CD4-positive, alpha-beta T cell treated with Interleukin-15 for 1 hour (primary cell): ENCODE data around the gene PDS5B.

ENCODE experiments used
- DNase-seq: peaks from one replicate; pipeline ENCODE4 v3.0.0-alpha.2; 2020

The PDS5B gene

DNA sequence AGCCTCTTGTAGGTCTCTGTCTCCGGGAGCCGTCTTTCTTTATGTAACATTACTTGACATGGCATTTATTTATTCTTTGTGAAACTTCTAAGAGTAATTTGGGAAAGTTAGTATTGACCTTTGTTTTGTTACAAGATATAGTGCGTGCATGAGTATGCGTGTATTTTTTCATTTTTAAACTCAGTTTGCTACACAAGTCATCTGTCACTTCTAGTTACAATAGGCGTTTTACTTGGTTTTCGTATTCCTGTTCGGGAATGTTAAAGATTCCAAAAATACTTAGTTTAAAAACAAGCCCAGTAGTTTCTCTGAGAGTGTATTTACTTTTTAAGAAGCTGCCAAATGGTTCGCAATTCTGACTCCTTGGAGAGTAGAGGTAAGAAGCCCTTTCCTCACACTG lies 3.2 kb downstream of the PDS5B start:
- no peak for DNase-seq

DNA sequence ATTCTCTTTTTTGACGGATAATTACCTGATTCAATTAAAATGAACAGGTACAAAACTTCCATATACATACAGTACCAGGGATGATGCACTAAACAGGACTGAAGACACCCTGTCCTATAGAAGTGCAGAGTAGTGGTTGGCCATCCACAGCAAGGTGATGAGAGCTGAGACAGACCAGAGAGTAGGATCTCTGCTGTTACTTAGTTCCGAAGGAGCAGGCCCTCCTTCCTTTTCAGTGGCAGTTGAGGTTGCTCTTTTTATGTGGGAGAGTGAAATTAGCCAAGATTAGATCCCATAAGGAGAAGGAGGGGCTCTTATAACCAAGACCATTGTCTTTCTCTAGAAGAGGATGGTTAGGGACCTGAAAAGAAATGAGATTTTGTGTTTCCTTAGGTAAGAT lies 4.0 kb downstream of the PDS5B start:
- no peak for DNase-seq

DNA sequence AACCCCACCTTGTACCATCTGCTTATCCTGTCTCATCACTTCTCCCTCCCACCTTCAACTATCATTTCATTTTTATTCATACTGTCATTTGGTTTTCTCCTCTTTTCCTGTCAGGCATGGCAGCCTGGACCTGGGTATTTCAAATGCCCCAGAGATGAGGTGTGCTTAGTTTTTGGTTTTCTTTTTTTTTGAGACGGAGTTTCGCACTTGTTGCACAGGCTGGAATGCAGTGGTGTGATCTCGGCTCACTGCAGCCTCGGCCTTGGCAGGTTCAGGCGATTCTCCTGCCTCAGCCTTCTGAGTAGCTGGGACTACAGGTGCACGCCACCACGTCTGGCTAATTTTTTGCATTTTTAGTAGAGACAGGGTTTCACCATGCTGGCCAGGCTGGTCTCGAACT lies 5.8 kb downstream of the PDS5B start:
- no peak for DNase-seq

DNA sequence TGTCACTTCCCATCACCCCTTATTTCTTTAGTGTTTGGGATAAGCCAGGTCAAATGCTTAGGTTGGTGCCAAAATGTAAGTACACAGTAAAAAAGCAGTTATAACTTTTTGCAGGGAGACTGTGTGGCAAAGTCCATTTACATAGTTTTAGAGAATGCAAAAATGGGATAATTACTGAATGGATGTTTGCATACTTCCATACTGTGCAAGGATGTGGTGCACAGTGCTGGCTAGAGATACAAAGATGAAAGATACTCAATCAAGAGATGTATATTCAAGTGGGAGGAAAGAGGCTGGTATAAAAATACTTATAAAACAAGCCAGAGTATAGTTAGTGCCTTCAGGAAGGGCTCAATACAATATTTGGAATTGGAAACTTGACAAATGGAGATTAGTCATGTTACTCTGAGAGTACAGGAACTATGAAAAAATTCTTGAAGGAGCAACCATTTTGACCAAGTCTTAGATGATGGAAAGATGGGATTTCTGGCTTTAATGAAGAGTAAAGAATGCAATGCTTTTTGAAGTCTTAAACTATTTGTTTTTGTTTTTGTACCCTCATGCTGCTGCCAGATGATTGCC lies 8.0 kb downstream of the PDS5B start:
- no peak for DNase-seq

DNA sequence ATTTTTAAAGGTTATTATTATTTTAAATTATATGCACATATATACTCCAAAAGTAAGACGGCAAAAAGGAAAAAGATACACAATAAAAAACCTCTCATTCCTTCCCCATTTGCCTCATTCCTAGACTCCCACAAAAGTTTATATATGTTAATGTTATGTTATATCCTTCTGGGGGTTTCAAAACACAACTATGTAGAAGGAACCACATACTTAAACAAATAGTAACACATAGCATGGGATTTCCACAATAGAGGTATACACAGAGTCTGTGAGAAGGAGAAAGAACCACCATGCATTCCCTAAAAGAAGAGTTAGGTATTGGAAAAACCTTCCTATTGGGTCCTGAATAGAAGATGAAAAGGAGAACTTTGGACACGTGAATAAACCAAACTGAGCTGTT lies 9.1 kb downstream of the PDS5B start:
- no peak for DNase-seq

DNA sequence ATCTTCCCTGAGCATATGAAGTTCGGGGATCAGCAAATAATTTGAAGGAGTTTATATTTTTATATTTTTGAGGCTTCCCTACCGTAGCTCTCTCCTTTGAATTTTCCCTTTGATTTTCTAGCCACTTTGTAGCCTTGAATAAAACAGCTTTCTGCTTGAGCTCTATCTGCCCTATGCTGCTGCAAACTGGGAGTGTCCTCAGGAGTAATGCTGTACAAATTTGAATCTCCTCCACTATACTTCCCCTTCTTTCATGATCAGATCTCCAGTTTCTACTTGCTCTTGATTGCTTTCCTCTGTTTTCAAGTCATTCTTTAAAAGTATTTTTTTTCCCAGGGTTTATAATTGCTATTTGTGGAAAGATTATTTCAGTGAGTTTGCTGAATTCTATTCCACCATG lies 14.6 kb downstream of the PDS5B start:
- no peak for DNase-seq

DNA sequence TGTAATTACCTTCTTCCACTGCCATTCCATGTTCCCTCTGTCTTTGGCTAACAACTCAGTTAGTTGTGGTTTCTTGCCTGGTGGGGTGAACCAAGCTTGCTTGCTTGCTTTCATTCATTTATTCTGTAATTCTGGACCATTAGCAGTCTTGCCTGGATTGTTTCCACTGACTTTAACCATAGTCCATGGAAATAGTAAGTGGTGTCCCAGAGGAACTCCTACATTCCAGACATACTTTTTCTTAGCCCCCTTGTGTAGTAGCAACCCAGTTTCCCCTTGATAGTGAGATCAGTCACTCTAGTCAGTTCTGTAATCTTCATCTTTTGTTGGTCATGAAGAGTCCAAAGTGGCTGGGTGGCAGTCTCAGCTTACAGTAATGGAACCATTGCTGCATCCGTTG lies 23.2 kb downstream of the PDS5B start:
- no peak for DNase-seq

DNA sequence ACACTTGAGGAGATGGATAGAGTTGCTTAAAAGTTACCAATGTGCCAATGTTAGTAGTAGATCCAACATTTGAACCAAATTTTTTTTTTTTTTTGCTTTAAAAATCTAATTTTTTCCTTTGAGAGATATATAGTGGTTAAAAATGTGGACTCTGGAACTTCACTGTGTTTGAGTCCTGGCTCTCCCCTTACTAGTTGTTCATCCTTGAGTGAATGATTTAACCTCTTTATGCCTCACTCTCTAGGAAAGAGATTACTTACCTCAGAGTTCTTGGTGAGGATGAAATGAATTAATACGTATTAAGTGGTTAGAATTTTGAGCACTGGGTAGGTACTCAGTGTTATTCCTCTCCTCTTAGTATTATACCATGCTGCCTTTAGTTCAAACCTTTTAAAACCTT lies 24.3 kb downstream of the PDS5B start:
- no peak for DNase-seq

DNA sequence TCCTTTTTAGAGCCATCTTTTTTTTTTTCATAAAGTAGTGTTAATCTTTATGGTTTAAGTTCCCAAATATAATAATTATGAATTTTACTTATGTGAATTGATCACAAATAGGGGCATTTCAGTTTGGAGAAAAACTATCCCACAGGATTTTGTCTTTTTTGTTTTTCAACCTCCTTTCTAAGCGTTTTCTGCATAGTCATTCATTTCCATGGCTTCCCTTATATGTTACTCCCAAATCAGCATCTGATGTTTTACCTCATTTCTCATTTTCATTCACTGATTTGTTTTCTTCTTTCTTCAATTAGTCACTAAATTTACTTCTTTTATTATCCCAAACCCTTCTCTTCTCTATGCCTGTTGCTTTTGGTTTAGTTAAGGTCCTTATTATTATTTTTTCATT lies 24.7 kb downstream of the PDS5B start:
- DNase-seq, result no peak

DNA sequence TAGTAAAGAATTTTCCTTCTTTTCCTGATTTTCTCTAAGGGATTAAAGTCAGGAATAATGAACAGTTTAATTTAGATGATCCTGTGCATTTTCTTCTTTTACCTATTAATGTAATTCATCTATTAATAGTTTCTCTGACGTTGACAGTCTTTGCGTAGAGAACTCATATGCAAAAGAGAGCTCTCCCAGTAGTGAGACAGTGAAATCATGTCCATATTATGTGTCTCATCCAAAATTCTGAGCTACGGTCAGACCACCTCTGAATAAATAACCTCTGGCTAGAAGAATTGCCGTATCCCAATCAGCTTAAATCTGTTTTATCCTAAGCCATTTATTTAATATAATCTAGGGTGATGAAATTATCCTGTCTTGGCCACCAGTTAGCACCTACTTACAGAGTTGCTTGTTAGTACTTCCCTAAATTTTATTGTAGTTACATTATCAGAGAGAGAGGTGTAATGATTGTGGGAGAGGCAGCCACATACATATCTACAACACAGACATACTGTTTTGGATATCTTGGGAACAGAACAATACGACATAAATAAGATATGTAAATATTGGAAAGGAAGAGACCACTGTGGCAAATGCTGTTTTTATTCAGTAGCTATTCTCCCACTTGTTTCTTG lies 30.7 kb downstream of the PDS5B start:
- no peak for DNase-seq

DNA sequence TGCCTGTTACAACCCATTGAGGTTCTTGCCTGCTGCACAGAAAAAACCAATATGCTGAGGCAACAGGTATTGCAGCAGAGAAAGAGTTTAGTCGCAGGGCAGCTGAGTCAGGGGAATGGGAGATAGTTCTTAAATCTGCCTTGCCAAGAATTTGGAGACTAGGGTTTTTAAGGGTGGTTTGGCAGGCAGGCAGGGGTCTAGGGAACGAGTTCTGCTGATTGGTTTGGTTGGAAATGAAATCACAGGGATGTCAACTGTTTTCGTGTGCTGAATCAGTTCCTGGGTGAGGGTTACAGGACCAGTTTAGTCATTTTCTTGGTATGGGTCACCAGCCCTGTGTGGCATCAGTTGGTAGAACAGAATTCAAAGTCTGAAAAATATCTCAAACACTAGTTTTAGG lies 36.6 kb downstream of the PDS5B start:
- no peak for DNase-seq

DNA sequence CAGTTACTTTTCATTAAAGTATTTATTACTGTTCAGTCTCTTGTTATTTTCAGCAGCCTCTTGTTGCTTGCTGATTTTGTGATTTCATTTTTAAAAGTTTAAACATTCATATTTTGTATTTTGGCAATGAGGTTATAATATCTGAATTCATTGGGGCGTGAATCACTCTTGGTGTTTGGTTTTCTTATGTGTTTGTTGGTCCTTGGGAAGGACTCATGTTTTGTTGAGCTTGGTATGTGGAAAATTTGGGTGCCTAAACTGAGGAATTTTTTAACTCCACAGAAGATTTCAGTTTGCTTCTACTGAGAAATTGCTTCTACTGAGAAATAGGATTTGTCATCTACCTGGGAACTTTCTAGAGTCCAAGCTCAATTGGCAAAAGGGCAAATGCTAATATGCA lies 38.2 kb downstream of the PDS5B start:
- no peak for DNase-seq

DNA sequence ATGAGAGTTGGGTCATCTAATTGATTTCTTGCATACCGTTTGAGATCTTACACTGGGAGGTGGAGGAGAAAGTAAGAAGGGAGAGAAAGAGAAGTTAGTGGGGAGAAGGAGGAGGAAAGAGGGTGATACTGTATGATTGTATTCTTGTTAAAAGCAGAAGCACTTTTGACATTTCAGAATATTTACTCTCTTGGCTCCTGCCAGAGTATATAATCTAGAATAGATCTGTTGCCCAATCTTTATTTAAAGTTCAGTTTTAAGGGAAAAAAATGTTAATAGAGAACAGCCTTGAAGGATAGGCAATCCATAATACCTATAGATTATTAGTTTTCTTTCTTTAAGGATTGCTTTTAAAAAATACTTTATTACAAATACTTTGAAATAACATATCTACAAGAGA lies 41.5 kb downstream of the PDS5B start:
- DNase-seq, result no peak

DNA sequence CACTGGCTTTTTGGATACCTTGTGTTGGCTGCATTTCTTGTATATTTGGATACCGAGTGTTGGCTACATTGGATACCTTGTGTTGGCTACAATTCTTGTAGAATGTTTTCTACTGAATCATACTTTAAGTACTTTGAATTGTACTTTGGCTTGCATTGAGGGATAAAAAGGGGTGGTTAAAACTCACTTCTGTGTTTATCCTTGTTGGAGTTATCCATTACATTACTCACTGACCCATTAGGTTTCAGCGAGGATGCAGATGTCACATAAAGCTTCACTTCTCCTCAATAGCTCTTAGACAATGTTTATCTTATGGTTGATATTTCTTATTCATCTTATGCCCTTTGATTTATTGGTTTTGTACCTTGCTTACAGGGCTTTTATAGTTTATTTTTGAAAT lies 43.1 kb downstream of the PDS5B start:
- no peak for DNase-seq

DNA sequence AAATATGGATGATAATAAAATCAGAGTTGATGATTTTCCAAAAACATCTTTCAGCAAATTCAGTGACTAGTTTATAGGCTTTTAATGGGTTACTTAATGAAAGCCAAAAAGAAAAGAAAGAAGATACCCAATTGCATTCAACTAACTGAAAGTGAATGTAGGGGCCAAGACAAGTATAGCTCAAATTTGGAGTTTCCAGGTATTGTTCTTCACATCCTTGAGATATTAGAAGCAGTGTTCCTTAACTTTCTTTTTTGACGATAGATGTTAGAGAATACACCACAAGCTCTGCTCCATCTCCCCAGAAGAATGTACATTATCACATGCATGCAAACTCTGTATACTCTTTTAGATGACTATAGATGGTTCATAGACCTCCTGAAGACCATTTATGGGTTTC lies 43.6 kb downstream of the PDS5B start:
- DNase-seq, result no peak

DNA sequence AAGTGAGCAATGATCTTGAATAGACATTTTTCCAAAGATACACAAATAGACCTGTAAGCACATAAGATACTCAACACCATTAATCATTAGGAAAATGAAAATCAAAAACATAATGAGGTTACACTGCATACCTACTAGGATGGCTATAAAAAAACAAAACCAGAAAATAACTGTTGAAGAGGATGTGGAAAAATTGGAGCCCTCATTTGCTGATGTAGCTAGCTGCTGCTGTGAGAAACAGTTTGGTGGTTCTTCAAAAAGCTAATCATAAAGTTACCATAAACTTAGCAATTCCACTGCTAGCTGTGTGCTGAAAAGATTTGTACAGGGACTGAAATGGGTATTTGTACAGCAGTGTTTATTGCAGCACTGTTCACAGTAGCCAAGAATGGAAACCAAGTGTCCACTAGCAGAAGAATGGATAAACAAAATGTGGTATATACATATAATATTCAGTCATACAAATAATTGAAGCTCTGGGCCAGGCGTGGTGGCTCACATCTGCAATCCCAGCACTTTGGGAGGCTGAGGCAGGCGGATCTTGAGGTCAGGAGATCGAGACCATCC lies 46.2 kb downstream of the PDS5B start:
- DNase-seq, result no peak

DNA sequence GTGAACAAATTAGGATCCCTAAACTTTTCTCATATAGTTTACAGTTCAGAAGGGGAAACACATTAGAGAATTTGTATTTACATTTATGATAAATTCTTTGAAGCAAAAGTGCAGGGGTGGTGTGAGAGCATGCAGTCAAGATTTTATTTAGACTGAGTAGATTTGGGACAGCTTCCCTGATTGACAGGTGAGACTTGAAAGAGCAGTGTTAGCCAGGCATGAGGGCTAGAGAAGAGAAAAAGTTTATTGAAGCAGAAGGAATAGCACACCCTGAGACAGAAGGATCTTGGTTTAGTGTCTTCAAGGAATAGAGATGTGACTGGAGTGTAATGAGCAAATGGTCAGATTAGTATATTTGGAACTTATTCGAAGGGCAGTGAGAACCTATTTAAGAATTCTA lies 50.5 kb downstream of the PDS5B start:
- DNase-seq, result no peak

DNA sequence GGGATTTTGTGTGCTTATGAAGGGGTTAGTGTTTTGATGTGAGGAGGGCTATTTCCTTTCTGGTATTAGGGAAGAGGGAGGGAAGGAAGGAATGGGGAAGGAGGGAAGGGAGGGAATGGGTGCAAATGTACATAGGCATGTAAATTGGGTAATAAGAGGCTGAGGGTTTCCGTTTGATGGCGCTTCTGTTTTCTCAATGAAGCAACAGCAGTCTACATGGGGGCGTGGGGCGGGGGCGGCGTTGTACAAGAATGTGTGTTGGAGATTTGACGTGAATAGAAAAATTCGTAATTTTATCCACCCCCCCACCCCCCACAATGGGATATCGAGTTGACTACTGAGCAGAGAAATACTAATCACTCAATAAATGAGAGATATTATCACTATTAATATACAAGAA lies 52.5 kb downstream of the PDS5B start:
- DNase-seq, result no peak

DNA sequence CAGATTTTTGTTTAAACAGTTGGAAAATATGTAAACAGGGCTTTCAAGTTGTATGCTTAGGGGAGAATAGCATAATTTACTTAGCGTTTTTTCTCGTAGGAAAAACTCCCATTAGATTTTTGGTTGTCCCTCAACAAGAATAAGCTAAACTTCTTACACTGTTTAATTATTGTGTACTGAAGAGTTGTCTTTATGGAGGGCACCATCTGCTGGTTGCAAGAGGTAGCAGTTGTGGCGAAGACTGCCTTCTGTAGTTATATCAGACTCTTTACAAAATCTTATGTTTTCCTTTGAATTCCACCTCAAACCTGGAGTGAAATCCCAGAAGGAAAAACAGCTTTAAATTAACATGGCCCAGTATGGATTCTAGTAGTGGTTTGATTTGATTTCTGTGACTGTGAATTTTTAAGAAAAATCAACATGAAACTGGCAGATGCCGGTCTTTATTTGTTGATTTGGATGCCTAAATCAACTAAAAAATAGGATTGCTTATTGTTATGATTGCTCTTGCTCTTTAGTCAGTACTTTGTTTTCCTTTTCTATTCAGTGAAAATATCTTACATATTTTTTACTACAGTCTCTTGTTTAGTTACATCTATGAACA lies 53.4 kb downstream of the PDS5B start:
- peak; percentile 53 for DNase-seq

DNA sequence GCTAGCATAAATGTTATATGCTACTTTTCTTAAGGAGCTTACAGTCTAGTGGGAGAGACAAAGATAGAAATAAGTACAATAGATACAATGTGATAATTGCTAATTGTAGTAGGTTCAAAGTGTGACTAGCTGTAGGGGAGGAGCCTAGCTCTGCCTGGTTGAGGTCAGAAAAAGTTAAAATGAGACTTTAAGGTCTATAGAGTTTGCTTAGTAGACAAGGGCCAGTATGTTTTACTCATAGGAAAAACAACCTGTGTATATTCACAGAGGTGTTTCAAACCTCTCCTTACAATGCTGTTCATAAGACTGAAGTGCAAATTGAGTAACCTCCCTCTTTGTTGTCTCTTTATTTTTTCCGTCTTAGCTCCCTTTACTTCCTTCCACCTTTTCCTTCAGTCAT lies 56.1 kb downstream of the PDS5B start:
- DNase-seq, result no peak

DNA sequence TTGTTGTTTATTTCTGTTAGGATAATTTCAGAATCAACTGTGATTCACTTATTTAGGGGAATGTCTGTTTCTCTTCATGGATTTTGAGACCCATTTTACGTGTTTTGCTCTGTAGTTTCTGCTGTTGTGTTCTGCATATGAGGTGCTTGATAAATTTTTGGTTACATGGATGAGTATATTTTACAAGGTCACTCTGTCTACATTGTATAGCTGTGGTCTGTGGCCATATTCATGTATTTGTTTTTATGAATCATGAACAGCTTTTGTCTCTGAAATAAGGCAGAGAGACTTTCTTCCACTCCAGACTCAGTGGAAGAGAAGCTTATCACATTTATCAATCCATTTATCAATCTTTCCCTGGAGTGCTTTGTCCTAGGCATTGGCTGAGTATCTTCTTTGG lies 56.6 kb downstream of the PDS5B start:
- no peak for DNase-seq

DNA sequence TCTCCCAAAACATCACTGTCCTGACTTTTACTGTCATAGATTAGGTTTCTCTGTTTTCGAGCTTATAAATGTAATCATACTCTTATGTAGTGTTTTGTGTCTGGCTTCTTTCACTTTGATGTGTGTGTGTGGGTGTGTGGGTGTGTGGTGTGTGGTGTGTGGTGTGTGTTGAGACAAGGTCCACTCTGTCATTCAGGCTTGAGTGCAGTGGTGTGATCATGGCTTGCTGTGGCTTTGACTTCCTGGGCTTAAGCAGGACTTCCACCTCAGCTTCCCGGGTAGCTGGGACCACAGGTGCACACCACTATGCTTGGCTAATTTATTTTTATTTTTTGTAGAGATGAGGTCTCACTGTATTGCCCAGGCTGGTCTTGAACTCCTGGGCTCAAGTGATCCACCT lies 59.6 kb downstream of the PDS5B start:
- no peak for DNase-seq

DNA sequence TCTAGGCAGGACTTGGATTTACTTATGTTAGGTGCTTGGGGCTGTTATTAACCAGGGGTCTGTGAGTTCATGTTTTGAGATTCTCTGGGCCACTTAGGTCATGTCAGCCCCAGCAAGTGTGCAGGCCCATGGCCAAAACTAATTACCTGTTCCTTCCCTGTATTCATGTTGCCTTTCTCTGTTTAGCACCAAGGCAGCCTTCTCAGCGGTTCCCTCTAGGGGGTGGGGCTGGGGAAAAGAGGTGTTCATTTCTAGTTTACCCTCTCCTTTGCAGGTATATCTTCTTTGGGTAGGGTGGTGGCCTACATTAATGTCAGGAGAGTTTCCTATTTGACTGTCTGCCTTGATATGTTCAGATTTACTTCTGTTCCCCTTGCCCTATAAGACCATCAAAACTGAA lies 61.7 kb downstream of the PDS5B start:
- no peak for DNase-seq

DNA sequence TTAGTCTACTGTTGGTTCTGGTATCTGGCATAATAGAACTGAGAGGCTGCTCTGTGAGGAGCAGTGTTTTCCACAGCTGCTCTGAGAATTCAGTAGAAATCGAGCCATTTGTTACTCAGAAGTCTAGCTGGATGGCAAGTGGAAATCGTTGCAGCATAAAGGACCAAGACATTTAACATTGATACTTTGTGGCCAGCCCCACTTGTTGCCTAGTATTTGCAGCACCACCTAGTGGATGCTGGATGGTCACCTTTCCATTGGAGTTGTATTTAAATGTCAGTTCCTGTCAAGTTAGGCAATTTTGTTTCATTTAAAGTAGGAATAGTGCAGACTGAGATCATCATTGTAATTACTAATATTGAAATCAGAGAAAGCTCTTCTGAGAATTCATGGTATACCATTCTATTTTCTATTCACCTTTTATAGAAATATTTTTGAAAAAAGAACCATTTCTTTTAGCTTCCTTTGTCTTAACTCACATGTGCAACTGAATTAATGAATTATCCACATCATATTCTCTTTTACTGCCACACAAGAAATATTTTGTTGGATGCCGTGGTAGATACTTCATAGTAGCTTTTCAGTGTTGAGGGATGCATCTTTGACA lies 64.6 kb downstream of the PDS5B start:
- DNase-seq, result peak; percentile 50
